Left lung (tissue), 10 donors: Measurements from ENCODE around the gene FBXL5. TPM values are rescaled to one million over a fixed set of nuclear protein-coding genes. Genes with fewer than 3 reads are reported as not detected.
"Not testable (repeated sequence)": the region's sequence is repeated elsewhere in the genome, so short reads cannot be mapped to it uniquely, and the experiment has no call there.

Source experiments
- ATAC-seq: fragments of 200-7000 bp; cut with Tn5 transposase; one replicate; pipeline ENCODE4 v1.9.1; 2020; ENCODE audit warnings: moderate library complexity
- DNase-seq, 4 donors: peaks; one replicate each; pipeline ENCODE4 v3.0.0-alpha.2; 2013 to 2020
- H3K27ac ChIP-seq, 2 donors: fragments of 200-600 bp; sonication (generic) in 1 of 2; one replicate each; pipeline versions ENCODE4 v1.5.0 to v1.8.0; 2020 to 2021
- H3K27me3 ChIP-seq, 2 donors: fragments of 200-600 bp; sonication (generic) in 1 of 2; one replicate each; pipeline versions ENCODE4 v1.5.0 to v1.8.0; 2020 to 2021
- H3K36me3 ChIP-seq, 2 donors: fragments of 200-600 bp; sonication (generic) in 1 of 2; one replicate each; pipeline versions ENCODE4 v1.5.0 to v1.8.0; 2020 to 2021
- H3K4me1 ChIP-seq, 2 donors: fragments of 200-600 bp; one replicate each; pipeline ENCODE4 v1.8.0; 2021
- H3K4me3 ChIP-seq, 2 donors: fragments of 200-600 bp; sonication (generic) in 1 of 2; one replicate each; pipeline versions ENCODE4 v1.5.0 to v1.8.0; 2020 to 2021; ENCODE audit warnings: mild to moderate bottlenecking in 1 of 2
- H3K9me3 ChIP-seq, 2 donors: fragments of 200-600 bp; sonication (generic) in 1 of 2; one replicate each; pipeline versions ENCODE4 v1.5.0 to v1.8.0; 2020 to 2021
- CTCF ChIP-seq, 2 donors: fragments of 200-600 bp; sonication (generic) in 1 of 2; IDR thresholded peaks; one replicate each; pipeline versions ENCODE4 v1.5.0 to v1.8.0; 2021; ENCODE audit warnings: antibody characterized with exemption in 2 of 2
- intact Hi-C, 2 donors: fragments of 100-400 bp; cut with DNase I; formaldehyde crosslinking; loops; one replicate each; pipeline versions ENCODE4 v1.11.2 to v1.14.2; 2022
- polyA plus RNA-seq, 6 donors: library from polyadenylated mRNA; unstranded; fragments of 120-200 nt; gene quantifications; one replicate each; pipeline ENCODE4 v1.2.1, GENCODE V29; 2013; ENCODE audit not compliant: insufficient read length in 6 of 6
- total RNA-seq, 2 donors: library from RNA; stranded (reverse); fragmentation: NEBNext Ultra II Directional; extraction: Animal tissue kit (Norgen Biotek cat#: 25700); gene quantifications; one replicate each; pipeline ENCODE4 v1.2.1, GENCODE V29; 2021
- donor health status: DM: no; HTN: yes; CAD: no.
- donor health status: DM: no; HTN: no; CAD: no.

FBXL5 gene
- total and polyA plus RNA-seq, 8 donors = 91.9 to 121 (median 101) TPM

GRCh38 chr4:15649914-15650545 lies 5.1 kb downstream of the FBXL5 start:
- peaks cover 0 to 4% of the 10 kb centered on the region in 2 donors for H3K36me3 ChIP-seq
- peak; percentile 58 for ATAC-seq
- no peak overlapping the region for H3K4me3 ChIP-seq
- H3K27ac ChIP-seq = no peak overlapping the region
- intact Hi-C loops = loop anchor here in 1 of 2 donors (10.0 kb wide), 1 partner anchor 165 kb away; no protein-coding TSS in a partner anchor
- H3K9me3 ChIP-seq = no peaks in the 10 kb centered on the region
- no peaks in the 10 kb centered on the region for H3K27me3 ChIP-seq
- peak; percentile 41 to 48 for TF ChIP-seq CTCF (IDR thresholded peaks at IDR 0.05)
- DNase-seq = peak in 1 of 4 donors; percentile 43
- H3K4me1 ChIP-seq = peaks cover 36 to 91% of the 10 kb centered on the region in 2 donors

- no peak overlapping the region for H3K27ac ChIP-seq
- no peak for TF ChIP-seq CTCF (IDR thresholded peaks at IDR 0.05)
- intact Hi-C loops = no loop called here
- no peaks in the 10 kb centered on the region for H3K27me3 ChIP-seq
- ATAC-seq (no peak), DNase-seq (no peak)
- H3K4me1 ChIP-seq = peaks cover 36 to 86% of the 10 kb centered on the region in 2 donors
- no peaks in the 10 kb centered on the region for H3K9me3 ChIP-seq
- H3K36me3 ChIP-seq = peaks cover 0 to 4% of the 10 kb centered on the region in 2 donors
- H3K4me3 ChIP-seq = no peak overlapping the region
Observed at GRCh38 chr4:15648600-15648999, 6.6 kb downstream of the FBXL5 start.

- Histone ChIP-seq H3K9me3 (no peaks in the 10 kb centered on the region), H3K27ac (no peak overlapping the region), H3K4me3 (no peak overlapping the region), H3K4me1 (peaks cover 0 to 7% of the 10 kb centered on the region in 2 donors), H3K36me3 (peaks cover 0 to 83% of the 10 kb centered on the region in 2 donors), H3K27me3 (no peaks in the 10 kb centered on the region)
- TF ChIP-seq CTCF (IDR thresholded peaks at IDR 0.05) = no peak
- DNase-seq (no peak), ATAC-seq (no peak)
- intact Hi-C loops = no loop called here
Observed at GRCh38 chr4:15638418-15638817, 16.7 kb downstream of the FBXL5 start.

GRCh38 chr4:15636818-15637217 lies 18.3 kb downstream of the FBXL5 start:
- intact Hi-C loops = no loop called here
- Histone ChIP-seq H3K27ac (no peak overlapping the region), H3K27me3 (no peaks in the 10 kb centered on the region), H3K36me3 (peaks cover 0 to 98% of the 10 kb centered on the region in 2 donors), H3K4me3 (no peak overlapping the region), H3K9me3 (no peaks in the 10 kb centered on the region), H3K4me1 (peaks cover 0 to 4% of the 10 kb centered on the region in 2 donors)
- no peak for TF ChIP-seq CTCF (IDR thresholded peaks at IDR 0.05)
- DNase-seq (no peak), ATAC-seq (peak; percentile 51)

- Histone ChIP-seq H3K9me3 (peaks cover 0 to 16% of the 10 kb centered on the region in 2 donors), H3K36me3 (peaks cover 0 to 67% of the 10 kb centered on the region in 2 donors)
- H3K4me1 ChIP-seq, H3K27me3 ChIP-seq, H3K27ac ChIP-seq, H3K4me3 ChIP-seq, ATAC-seq, intact Hi-C loops, DNase-seq: not testable (repeated sequence)
Observed at GRCh38 chr4:15617407-15617806, 37.8 kb downstream of the FBXL5 start.

- peaks cover 0 to 15% of the 10 kb centered on the region in 2 donors for H3K4me1 ChIP-seq
- intact Hi-C loops, H3K4me3 ChIP-seq, H3K27me3 ChIP-seq, H3K9me3 ChIP-seq, ATAC-seq, H3K27ac ChIP-seq: not testable (repeated sequence)
- peaks cover 0 to 62% of the 10 kb centered on the region in 2 donors for H3K36me3 ChIP-seq
- DNase-seq = peak in 1 of 4 donors; percentile 59
Observed at GRCh38 chr4:15614891-15615290, 40.3 kb downstream of the FBXL5 start.
